ENCODE data around the gene SLC2A1. TPM values are rescaled to one million over a fixed set of nuclear protein-coding genes. Genes with fewer than 3 reads are reported as not detected.

SLC2A1 gene
- total RNA-seq: 10 to 100 TPM in 3 of 4 donors, 1 to 10 TPM in 1; 4.6 to 76.2 (median 28.2) TPM

DNA sequence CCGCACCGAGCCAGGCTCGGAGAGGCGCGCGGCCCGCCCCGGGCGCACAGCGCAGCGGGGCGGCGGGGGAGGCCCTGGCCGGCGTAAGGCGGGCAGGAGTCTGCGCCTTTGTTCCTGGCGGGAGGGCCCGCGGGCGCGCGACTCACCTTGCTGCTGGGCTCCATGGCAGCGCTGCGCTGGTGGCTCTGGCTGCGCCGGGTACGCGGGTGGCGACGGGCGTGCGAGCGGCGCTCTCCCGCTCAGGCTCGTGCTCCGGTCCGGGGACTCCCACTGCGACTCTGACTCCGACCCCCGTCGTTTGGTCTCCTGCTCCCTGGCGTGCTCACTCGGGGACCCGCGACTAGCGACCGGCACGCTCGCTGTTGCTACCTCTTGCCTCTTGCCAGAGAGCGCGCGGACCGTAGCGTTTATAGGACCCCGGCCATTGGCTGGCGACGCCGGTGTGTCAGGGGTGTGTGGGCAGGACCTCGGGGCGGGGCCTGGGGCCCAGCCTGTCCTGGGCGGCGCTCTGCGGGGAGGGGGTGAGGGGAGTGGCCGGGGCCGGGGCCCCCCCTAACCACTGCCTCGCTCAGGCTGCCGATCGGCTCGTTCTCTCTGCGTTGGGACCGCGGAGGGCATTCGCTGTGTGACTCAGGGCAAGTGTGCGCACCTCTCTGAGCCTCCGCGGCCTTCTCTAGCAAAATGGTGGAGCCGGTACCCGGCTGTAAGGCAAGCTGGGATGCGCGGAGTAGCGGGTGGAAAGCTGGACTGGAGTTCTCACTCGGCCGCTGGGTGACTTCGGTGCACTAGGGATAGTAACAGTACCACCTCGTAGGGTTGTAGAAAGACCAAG lies at the start of gene SLC2A1:
Gene SLC2A1, minus strand, starts transcription at position 381 of the 832 bp plus-strand sequence. Its CDS starts 217 bp downstream, at position 164.
- intact Hi-C loops (cut with DNase I; ENCODE audit: low total_unique reads): no loop called here
- Histone ChIP-seq H3K27ac (peak within 1 kb of the TSS; percentile 63 to 90), H3K9me3 (no peaks in the 10 kb centered on the region), H3K4me3 (peak within 1 kb of the TSS; percentile 45 to 87), H3K4me1 (no peaks in the 10 kb centered on the region), H3K36me3 (no peaks in the 10 kb centered on the region), H3K27me3 (no peaks in the 10 kb centered on the region)
- peak; percentile 77 to 88 for DNase-seq
- TF ChIP-seq POLR2A (IDR thresholded peaks at IDR 0.05): peak; percentile 81 to 82
- TF ChIP-seq, protein P1, sequence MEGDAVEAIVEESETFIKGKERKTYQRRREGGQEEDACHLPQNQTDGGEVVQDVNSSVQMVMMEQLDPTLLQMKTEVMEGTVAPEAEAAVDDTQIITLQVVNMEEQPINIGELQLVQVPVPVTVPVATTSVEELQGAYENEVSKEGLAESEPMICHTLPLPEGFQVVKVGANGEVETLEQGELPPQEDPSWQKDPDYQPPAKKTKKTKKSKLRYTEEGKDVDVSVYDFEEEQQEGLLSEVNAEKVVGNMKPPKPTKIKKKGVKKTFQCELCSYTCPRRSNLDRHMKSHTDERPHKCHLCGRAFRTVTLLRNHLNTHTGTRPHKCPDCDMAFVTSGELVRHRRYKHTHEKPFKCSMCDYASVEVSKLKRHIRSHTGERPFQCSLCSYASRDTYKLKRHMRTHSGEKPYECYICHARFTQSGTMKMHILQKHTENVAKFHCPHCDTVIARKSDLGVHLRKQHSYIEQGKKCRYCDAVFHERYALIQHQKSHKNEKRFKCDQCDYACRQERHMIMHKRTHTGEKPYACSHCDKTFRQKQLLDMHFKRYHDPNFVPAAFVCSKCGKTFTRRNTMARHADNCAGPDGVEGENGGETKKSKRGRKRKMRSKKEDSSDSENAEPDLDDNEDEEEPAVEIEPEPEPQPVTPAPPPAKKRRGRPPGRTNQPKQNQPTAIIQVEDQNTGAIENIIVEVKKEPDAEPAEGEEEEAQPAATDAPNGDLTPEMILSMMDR (IDR thresholded peaks at IDR 0.05): peak in 1 of 4 experiments; percentile 5

DNA sequence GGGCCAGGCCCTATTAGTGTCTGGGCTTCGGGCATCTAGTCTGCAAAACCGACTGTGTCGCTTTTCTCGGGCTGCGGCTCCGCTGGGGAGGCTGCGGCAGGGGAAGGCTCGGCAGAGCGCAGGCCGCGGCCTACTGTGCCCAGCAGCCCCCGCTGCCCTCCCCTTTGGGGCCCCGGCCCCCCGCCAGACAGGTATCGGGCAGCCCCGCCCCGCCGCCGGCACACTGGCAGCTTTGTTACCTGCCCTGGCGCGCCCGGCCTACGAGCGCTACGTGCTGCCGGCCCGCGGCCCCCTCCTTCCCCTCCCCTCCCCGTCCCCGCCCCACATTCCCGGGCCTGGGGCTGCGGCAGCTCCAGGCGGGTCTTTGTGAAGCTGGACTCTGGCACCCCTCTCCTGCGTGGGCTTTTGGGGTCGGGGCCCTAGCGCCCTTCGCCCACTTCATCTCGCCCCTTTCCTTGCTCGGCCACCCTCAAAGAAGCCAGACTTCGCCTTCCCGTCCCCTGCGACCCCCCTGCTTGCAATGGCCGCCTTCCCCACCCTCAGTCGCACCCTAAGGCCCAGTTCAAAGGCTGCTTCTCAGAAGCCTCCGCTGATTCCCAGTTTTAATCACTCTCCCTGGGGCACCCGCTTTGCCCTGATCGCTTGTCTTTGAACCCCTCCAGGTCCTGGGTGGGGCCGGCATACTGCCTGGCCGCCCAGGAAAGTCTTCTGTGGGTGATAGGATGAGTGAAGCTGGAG lies 48.9 kb upstream of the SLC2A1 start:
- no peak overlapping the region for H3K27ac ChIP-seq
- no peak for DNase-seq
- H3K36me3 ChIP-seq: no peaks in the 10 kb centered on the region
- intact Hi-C loops (cut with DNase I; ENCODE audit: low total_unique reads): no loop called here
- H3K4me1 ChIP-seq: no peaks in the 10 kb centered on the region
- no peaks in the 10 kb centered on the region for H3K9me3 ChIP-seq
- no peak overlapping the region for H3K4me3 ChIP-seq
- no peak for TF ChIP-seq POLR2A (IDR thresholded peaks at IDR 0.05)
- TF ChIP-seq, protein P1 (IDR thresholded peaks at IDR 0.05): no peak
- no peaks in the 10 kb centered on the region for H3K27me3 ChIP-seq

DNA sequence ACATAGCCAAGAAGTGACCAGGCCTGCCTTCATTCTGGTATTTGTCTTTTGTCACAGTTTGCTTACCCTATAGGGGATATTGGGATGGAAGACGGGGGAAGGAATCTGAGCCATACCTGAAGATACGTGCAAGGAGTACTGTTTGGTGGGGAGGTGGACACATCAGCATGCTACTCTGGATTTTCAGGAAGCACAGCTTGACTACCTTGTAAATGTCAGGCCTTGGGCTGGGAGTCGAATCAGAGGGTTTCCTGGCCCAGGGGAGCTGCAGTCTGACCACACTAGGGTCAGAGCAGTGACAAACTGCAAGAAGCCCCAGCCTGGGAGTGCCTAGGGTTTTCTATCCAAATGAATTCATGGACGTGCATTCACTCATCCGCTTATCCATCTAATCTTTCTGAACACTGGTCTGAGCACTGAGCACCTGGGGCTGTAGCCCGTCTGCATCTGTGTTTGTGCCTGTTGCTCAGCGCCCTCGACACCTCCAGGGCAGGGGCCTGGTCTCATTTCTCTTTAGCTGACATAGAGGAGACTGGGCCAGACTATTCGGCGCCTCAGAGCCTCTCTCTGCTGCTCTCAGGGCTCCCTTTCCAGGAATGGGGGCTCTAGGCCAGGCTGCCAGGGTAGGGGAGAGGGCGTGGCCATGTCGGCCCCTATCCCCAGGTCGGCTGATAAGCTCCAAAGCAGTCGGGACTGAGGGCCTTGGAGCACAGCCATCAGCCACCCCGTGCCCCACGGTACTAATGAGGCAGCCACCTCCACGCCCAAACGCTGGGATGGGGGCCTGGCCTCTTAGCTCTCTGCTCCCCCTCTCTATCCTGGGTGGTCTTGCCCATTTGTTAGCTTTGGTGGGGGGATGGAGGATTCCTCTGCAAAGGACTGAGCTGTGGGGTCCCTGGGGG lies 47.0 kb upstream of the SLC2A1 start:
- intact Hi-C loops (cut with DNase I; ENCODE audit: low total_unique reads): no loop called here
- Histone ChIP-seq H3K27me3 (no peaks in the 10 kb centered on the region), H3K27ac (no peak overlapping the region), H3K36me3 (no peaks in the 10 kb centered on the region), H3K9me3 (no peaks in the 10 kb centered on the region), H3K4me3 (no peak overlapping the region), H3K4me1 (no peaks in the 10 kb centered on the region)
- TF ChIP-seq, protein P1 (IDR thresholded peaks at IDR 0.05): no peak
- no peak for TF ChIP-seq POLR2A (IDR thresholded peaks at IDR 0.05)
- DNase-seq: no peak

DNA sequence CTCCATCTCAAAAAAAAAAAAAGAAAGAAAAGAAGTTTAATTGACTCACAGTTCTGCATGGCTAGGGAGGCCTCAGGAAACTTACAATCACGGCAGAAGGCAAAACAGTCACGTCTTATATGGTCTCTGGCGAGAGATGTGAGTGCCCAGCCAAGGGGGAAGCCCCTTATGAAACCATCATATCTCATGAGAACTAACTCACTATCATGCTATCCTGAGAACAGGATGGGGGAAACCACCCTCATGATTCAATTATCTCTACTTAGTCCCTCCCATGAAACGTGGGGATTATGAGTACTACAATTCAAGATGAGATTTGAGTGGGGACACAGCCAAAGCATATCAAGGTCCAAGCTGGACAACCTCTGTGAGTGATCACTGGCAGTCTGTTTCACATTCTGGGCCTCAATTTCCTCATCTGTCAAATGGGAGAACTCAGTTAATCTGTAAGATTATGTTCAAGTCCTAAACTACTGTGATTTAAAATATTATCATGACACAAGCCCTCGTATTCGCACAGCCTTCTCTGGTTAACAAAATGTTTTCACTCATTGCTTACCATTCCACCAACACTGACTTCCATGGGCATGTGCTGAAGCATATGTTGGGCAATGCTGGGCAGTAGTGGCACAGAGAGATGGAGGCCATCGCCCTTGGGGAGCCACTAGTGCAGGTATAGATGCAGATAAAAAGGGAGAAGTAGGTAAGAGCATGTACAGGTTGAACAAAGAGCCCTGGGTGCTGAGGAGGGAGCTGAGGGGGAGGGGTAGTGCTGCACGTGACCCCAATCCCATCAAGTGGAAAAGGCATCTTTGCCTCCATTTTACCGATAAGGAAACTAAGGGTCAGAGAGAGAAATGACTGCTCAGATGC lies 46.2 kb upstream of the SLC2A1 start:
- no peaks in the 10 kb centered on the region for H3K4me1 ChIP-seq

More for the DNA sequence above, 46.2 kb upstream of the SLC2A1 start:
- intact Hi-C loops (cut with DNase I; ENCODE audit: low total_unique reads): no loop called here
- DNase-seq: no peak
- no peak overlapping the region for H3K27ac ChIP-seq
- no peaks in the 10 kb centered on the region for H3K36me3 ChIP-seq
- no peaks in the 10 kb centered on the region for H3K9me3 ChIP-seq
- TF ChIP-seq POLR2A (IDR thresholded peaks at IDR 0.05): no peak
- H3K4me3 ChIP-seq: no peak overlapping the region
- H3K27me3 ChIP-seq: no peaks in the 10 kb centered on the region

All from uterus (tissue), 4 donors.